ENCODE measurements around the gene AFM. TPM values are rescaled to one million over a fixed set of nuclear protein-coding genes. Genes with fewer than 3 reads are reported as not detected.

AFM gene
- total and polyA plus RNA-seq, 2 donors (not counting 1 experiment from before 2014, with no cell fraction given) = not detected

- no peaks in the 10 kb centered on the region for H3K4me1 ChIP-seq (ENCODE audit: control insufficient read depth, extremely low read depth, insufficient read depth, low read length)
- no peaks in the 10 kb centered on the region for H3K36me3 ChIP-seq (ENCODE audit: control insufficient read depth, insufficient read depth, low read length)
- H2AFZ ChIP-seq (ENCODE audit: low read length) = no peak overlapping the region
- H3K79me2 ChIP-seq (ENCODE audit: control insufficient read depth, insufficient read depth, low read length) = no peaks in the 10 kb centered on the region
- DNase-seq (ENCODE audit: low read depth in 2 of 2) = no peak
- H3K27me3 ChIP-seq (ENCODE audit: control insufficient read depth, insufficient read depth, low read length) = no peaks in the 10 kb centered on the region
- no peak overlapping the region for H3K4me3 ChIP-seq (replicated peaks in 1 of 4; ENCODE audit: control extremely low read depth in 1 of 4, insufficient read depth in 1 of 4, low read depth in 3 of 4, low read length in 4 of 4)
- TF ChIP-seq CTCF (conservative IDR thresholded peaks at IDR 0.05 in 1 of 2, IDR thresholded peaks at IDR 0.05 in 1 of 2; ENCODE audit: low read depth in 1 of 2, low read length in 2 of 2) (no peak), EZH2 (IDR thresholded peaks at IDR 0.05; ENCODE audit: low read length, missing control alignments) (no peak)
- no peaks in the 10 kb centered on the region for H4K20me1 ChIP-seq (ENCODE audit: control insufficient read depth, extremely low read depth, insufficient read depth, low read length)
- no peak overlapping the region for H3K9ac ChIP-seq (ENCODE audit: insufficient read depth, low read length)
- no peak overlapping the region for H3K4me2 ChIP-seq (ENCODE audit: extremely low read depth, insufficient read depth, low read length)
- H3K9me3 ChIP-seq (ENCODE audit: control insufficient read depth, insufficient read depth, low read depth, low read length) = no peaks in the 10 kb centered on the region
- H3K27ac ChIP-seq (ENCODE audit: insufficient read depth, low read length) = no peak overlapping the region
These were observed 42.8 kb upstream of the AFM start for GRCh38 chr4:73438582-73439215.

GRCh38 chr4:73439445-73439844 lies 42.1 kb upstream of the AFM start:
- H3K36me3 ChIP-seq (ENCODE audit: control insufficient read depth, insufficient read depth, low read length) = no peaks in the 10 kb centered on the region
- H3K4me3 ChIP-seq (replicated peaks in 1 of 4; ENCODE audit: control extremely low read depth in 1 of 4, insufficient read depth in 1 of 4, low read depth in 3 of 4, low read length in 4 of 4) = no peak overlapping the region
- no peaks in the 10 kb centered on the region for H3K27me3 ChIP-seq (ENCODE audit: control insufficient read depth, insufficient read depth, low read length)
- H3K4me1 ChIP-seq (ENCODE audit: control insufficient read depth, extremely low read depth, insufficient read depth, low read length) = no peaks in the 10 kb centered on the region
- DNase-seq (ENCODE audit: low read depth in 2 of 2) = no peak
- H3K4me2 ChIP-seq (ENCODE audit: extremely low read depth, insufficient read depth, low read length) = no peak overlapping the region
- no peaks in the 10 kb centered on the region for H3K9me3 ChIP-seq (ENCODE audit: control insufficient read depth, insufficient read depth, low read depth, low read length)
- H3K9ac ChIP-seq (ENCODE audit: insufficient read depth, low read length) = no peak overlapping the region
- H3K79me2 ChIP-seq (ENCODE audit: control insufficient read depth, insufficient read depth, low read length) = no peaks in the 10 kb centered on the region
- no peaks in the 10 kb centered on the region for H4K20me1 ChIP-seq (ENCODE audit: control insufficient read depth, extremely low read depth, insufficient read depth, low read length)
- no peak overlapping the region for H3K27ac ChIP-seq (ENCODE audit: insufficient read depth, low read length)
- no peak overlapping the region for H2AFZ ChIP-seq (ENCODE audit: low read length)
- TF ChIP-seq EZH2 (IDR thresholded peaks at IDR 0.05; ENCODE audit: low read length, missing control alignments) (no peak), CTCF (conservative IDR thresholded peaks at IDR 0.05 in 1 of 2, IDR thresholded peaks at IDR 0.05 in 1 of 2; ENCODE audit: low read depth in 1 of 2, low read length in 2 of 2) (no peak)

- H3K9ac ChIP-seq (ENCODE audit: insufficient read depth, low read length) = no peak overlapping the region
- no peaks in the 10 kb centered on the region for H3K79me2 ChIP-seq (ENCODE audit: control insufficient read depth, insufficient read depth, low read length)
- no peaks in the 10 kb centered on the region for H4K20me1 ChIP-seq (ENCODE audit: control insufficient read depth, extremely low read depth, insufficient read depth, low read length)
- no peak overlapping the region for H3K27ac ChIP-seq (ENCODE audit: insufficient read depth, low read length)
- DNase-seq (ENCODE audit: low read depth in 2 of 2) = no peak
- H2AFZ ChIP-seq (ENCODE audit: low read length) = no peak overlapping the region
- no peaks in the 10 kb centered on the region for H3K27me3 ChIP-seq (ENCODE audit: control insufficient read depth, insufficient read depth, low read length)
- no peak overlapping the region for H3K4me2 ChIP-seq (ENCODE audit: extremely low read depth, insufficient read depth, low read length)
- no peak for TF ChIP-seq EZH2 (IDR thresholded peaks at IDR 0.05; ENCODE audit: low read length, missing control alignments)
- no peak for TF ChIP-seq CTCF (conservative IDR thresholded peaks at IDR 0.05 in 1 of 2, IDR thresholded peaks at IDR 0.05 in 1 of 2; ENCODE audit: low read depth in 1 of 2, low read length in 2 of 2)
- no peaks in the 10 kb centered on the region for H3K4me1 ChIP-seq (ENCODE audit: control insufficient read depth, extremely low read depth, insufficient read depth, low read length)
- H3K4me3 ChIP-seq (replicated peaks in 1 of 4; ENCODE audit: control extremely low read depth in 1 of 4, insufficient read depth in 1 of 4, low read depth in 3 of 4, low read length in 4 of 4) = no peak overlapping the region
- H3K9me3 ChIP-seq (ENCODE audit: control insufficient read depth, insufficient read depth, low read depth, low read length) = no peaks in the 10 kb centered on the region
- no peaks in the 10 kb centered on the region for H3K36me3 ChIP-seq (ENCODE audit: control insufficient read depth, insufficient read depth, low read length)
These were observed 41.6 kb upstream of the AFM start for GRCh38 chr4:73439991-73440390.
